GM23338 (cell line): Measurements from ENCODE around the gene GPD1L. TPM values are rescaled to one million over a fixed set of nuclear protein-coding genes. Genes with fewer than 3 reads are reported as not detected.

Experiments
- ATAC-seq: fragments of 200-7000 bp; cut with Tn5 transposase; 3 replicates; pipeline ENCODE4 v1.9.1; 2020
- DNase-seq: peaks from one replicate; pipeline ENCODE4 v3.0.0-alpha.2; 2015; ENCODE audit warnings: low spot score
- H2AFZ ChIP-seq: fragments of 200-600 bp; sonication (generic); 2 replicates; pipeline ENCODE4 v1.8.0; 2016; ENCODE audit warnings: antibody characterized with exemption, mild to moderate bottlenecking, moderate library complexity
- H3F3A ChIP-seq: fragments of 200-600 bp; sonication (generic); replicated peaks from 2 replicates; pipeline ENCODE4 v1.8.0; 2017; ENCODE audit warnings: antibody characterized with exemption, mixed run types, low read depth
- H3K27ac ChIP-seq: fragments of 200-600 bp; sonication (generic); 2 replicates; pipeline ENCODE4 v1.6.1; 2016; ENCODE audit warnings: low read depth
- H3K27me3 ChIP-seq: fragments of 200-600 bp; sonication (generic); 2 replicates; pipeline ENCODE4 v1.8.0; 2016; ENCODE audit warnings: mild to moderate bottlenecking, mixed run types, moderate library complexity; ENCODE audit not compliant: insufficient read depth
- H3K36me3 ChIP-seq: fragments of 200-600 bp; sonication (generic); 2 replicates; pipeline ENCODE4 v1.8.0; 2016; ENCODE audit warnings: mild to moderate bottlenecking; ENCODE audit not compliant: insufficient read depth
- H3K4me1 ChIP-seq: fragments of 200-600 bp; sonication (generic); 2 replicates; pipeline ENCODE4 v1.8.0; 2016; ENCODE audit warnings: mild to moderate bottlenecking, moderate library complexity; ENCODE audit not compliant: insufficient read depth
- H3K4me2 ChIP-seq: fragments of 200-600 bp; sonication (generic); 2 replicates; pipeline ENCODE4 v1.7.1; 2017; ENCODE audit warnings: mixed run types
- H3K4me3 ChIP-seq: fragments of 200-600 bp; sonication (generic); 2 replicates; pipeline ENCODE4 v1.6.1; 2016; ENCODE audit warnings: mixed run types
- H3K79me2 ChIP-seq: fragments of 200-600 bp; sonication (generic); replicated peaks from 2 replicates; pipeline ENCODE4 v1.8.0; 2017; ENCODE audit warnings: mild to moderate bottlenecking; ENCODE audit not compliant: insufficient read depth
- H3K9me2 ChIP-seq: fragments of 200-600 bp; sonication (generic); 2 replicates; pipeline ENCODE4 v1.8.0; 2017; ENCODE audit not compliant: insufficient read depth
- H4K20me1 ChIP-seq: fragments of 200-600 bp; sonication (generic); replicated peaks from 2 replicates; pipeline ENCODE4 v1.8.0; 2017; ENCODE audit warnings: mild to moderate bottlenecking; ENCODE audit not compliant: insufficient read depth
- H3K27ac Mint-ChIP-seq: 2 replicates; pipeline ENCODE4 v1.8.0; 2020; ENCODE audit warnings: inconsistent platforms, mild to moderate bottlenecking, moderate library complexity, mixed read lengths
- H3K27me3 Mint-ChIP-seq: 3 replicates; pipeline ENCODE4 v1.8.0; 2022; ENCODE audit warnings: low read depth, mild to moderate bottlenecking, moderate library complexity, mixed read lengths, inconsistent platforms; ENCODE audit not compliant: insufficient read depth, poor library complexity
- H3K36me3 Mint-ChIP-seq: 3 replicates; pipeline ENCODE4 v1.8.0; 2021; ENCODE audit warnings: low read depth, mild to moderate bottlenecking, inconsistent platforms, moderate library complexity, mixed read lengths
- H3K4me1 Mint-ChIP-seq: 3 replicates; pipeline ENCODE4 v1.8.0; 2020; ENCODE audit warnings: mild to moderate bottlenecking, inconsistent platforms, mixed read lengths
- H3K4me3 Mint-ChIP-seq: 3 replicates; pipeline ENCODE4 v1.8.0; 2021; ENCODE audit warnings: moderate library complexity, mild to moderate bottlenecking, inconsistent platforms, mixed read lengths
- H3K9me3 Mint-ChIP-seq: 3 replicates; pipeline ENCODE4 v1.8.0; 2020; ENCODE audit warnings: moderate library complexity, mild to moderate bottlenecking, inconsistent platforms, mixed read lengths
- CREB1 ChIP-seq: fragments of 250-450 bp; sonication (Bioruptor Pico); IDR thresholded peaks from 2 replicates; pipeline ENCODE4 v1.5.0; 2020; ENCODE audit warnings: low read depth, mild to moderate bottlenecking, moderate library complexity
- NANOG ChIP-seq: IDR thresholded peaks from 2 replicates; pipeline ENCODE4 v1.6.1; 2016; ENCODE audit warnings: antibody characterized with exemption, borderline replicate concordance
- STAT1 ChIP-seq: IDR thresholded peaks from one replicate; pipeline ENCODE4 v1.6.1; 2016; ENCODE audit warnings: antibody characterized with exemption; ENCODE audit not compliant: unreplicated experiment
- ZNF114 ChIP-seq: fragments of 250-450 bp; sonication (Bioruptor Pico); IDR thresholded peaks from 2 replicates; pipeline ENCODE4 v1.5.0; 2020; ENCODE audit warnings: mild to moderate bottlenecking, moderate library complexity
- ZNF331 ChIP-seq: fragments of 250-450 bp; sonication (Bioruptor Pico); IDR thresholded peaks from 2 replicates; pipeline ENCODE4 v1.5.0; 2020; ENCODE audit warnings: low read depth, mild to moderate bottlenecking, moderate library complexity
- polyA plus RNA-seq: library from polyadenylated mRNA; unstranded; fragments of >200 nt; fragmentation: Nextera tagmentation; extraction: Ambion mirVana; gene quantifications from 2 replicates; pipeline ENCODE4 v1.2.1, GENCODE V29; 2016
- total RNA-seq: library from RNA; depleted of rRNA; stranded (reverse); fragments of >200 nt; shearing (Covaris generic); gene quantifications from 2 replicates; pipeline ENCODE4 v1.2.3, GENCODE V29; 2014
- TF ChIP-seq, protein P1 (sequence below): fragments of 250-450 bp; sonication (Bioruptor Pico); IDR thresholded peaks from 2 replicates; pipeline ENCODE4 v1.5.0; 2020; ENCODE audit warnings: mild to moderate bottlenecking, moderate library complexity
- TF ChIP-seq, protein P2 (sequence below): IDR thresholded peaks from one replicate; pipeline ENCODE4 v1.6.1; 2018; ENCODE audit warnings: antibody characterized with exemption; ENCODE audit not compliant: unreplicated experiment
- TF ChIP-seq, protein P3 (sequence below), 2 experiments: fragments of 200-600 bp in 1 of 2; sonication (generic) in 1 of 2; conservative IDR thresholded peaks; 2 replicates each; pipeline versions ENCODE4 v1.5.1 to v1.6.1; 2016 to 2017; ENCODE audit warnings: antibody characterized with exemption in 2 of 2, low read depth in 2 of 2, mild to moderate bottlenecking in 2 of 2, moderate library complexity in 1 of 2

Gene GPD1L
- total and polyA plus RNA-seq, 2 experiments from 2014 or later = 2.0 to 6.4 TPM

DNA sequence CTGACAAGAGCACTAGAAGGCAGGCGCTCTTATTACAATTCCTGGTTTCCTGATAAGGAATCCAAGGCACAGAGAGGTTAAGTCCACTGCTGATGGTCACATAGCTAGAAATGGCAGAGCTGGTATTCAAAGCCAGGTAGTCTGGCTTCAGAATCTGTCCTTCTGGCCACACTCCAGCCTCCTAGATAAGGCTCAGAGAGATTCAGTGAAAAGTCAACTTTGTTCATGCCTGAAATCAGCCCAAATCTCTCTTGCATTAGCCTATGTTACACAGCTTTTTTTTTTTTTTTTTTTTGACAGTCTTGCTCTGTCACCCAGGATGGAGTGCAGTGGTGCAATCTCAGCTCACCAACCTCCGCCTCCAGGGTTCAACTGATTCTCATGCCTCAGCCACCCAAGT is 110.9 kb downstream of the GPD1L start:
- ATAC-seq (no peak), DNase-seq (no peak)
- Mint-ChIP-seq H3K4me3 (no peak overlapping the region), H3K4me1 (no peaks in the 10 kb centered on the region), H3K9me3 (no peaks in the 10 kb centered on the region), H3K27ac (no peak overlapping the region), H3K27me3 (no peaks in the 10 kb centered on the region), H3K36me3 (no peaks in the 10 kb centered on the region)
- Histone ChIP-seq H3K4me2 (no peak overlapping the region), H3K79me2 (no peaks in the 10 kb centered on the region), H3K36me3 (no peaks in the 10 kb centered on the region), H3K4me3 (no peak overlapping the region), H3K4me1 (no peaks in the 10 kb centered on the region), H3K27ac (no peak overlapping the region), H3F3A (no peaks in the 10 kb centered on the region), H4K20me1 (no peaks in the 10 kb centered on the region), H3K9me2 (peaks cover 12% of the 10 kb centered on the region), H2AFZ (no peak overlapping the region), H3K27me3 (no peaks in the 10 kb centered on the region)
- TF ChIP-seq, protein P1, sequence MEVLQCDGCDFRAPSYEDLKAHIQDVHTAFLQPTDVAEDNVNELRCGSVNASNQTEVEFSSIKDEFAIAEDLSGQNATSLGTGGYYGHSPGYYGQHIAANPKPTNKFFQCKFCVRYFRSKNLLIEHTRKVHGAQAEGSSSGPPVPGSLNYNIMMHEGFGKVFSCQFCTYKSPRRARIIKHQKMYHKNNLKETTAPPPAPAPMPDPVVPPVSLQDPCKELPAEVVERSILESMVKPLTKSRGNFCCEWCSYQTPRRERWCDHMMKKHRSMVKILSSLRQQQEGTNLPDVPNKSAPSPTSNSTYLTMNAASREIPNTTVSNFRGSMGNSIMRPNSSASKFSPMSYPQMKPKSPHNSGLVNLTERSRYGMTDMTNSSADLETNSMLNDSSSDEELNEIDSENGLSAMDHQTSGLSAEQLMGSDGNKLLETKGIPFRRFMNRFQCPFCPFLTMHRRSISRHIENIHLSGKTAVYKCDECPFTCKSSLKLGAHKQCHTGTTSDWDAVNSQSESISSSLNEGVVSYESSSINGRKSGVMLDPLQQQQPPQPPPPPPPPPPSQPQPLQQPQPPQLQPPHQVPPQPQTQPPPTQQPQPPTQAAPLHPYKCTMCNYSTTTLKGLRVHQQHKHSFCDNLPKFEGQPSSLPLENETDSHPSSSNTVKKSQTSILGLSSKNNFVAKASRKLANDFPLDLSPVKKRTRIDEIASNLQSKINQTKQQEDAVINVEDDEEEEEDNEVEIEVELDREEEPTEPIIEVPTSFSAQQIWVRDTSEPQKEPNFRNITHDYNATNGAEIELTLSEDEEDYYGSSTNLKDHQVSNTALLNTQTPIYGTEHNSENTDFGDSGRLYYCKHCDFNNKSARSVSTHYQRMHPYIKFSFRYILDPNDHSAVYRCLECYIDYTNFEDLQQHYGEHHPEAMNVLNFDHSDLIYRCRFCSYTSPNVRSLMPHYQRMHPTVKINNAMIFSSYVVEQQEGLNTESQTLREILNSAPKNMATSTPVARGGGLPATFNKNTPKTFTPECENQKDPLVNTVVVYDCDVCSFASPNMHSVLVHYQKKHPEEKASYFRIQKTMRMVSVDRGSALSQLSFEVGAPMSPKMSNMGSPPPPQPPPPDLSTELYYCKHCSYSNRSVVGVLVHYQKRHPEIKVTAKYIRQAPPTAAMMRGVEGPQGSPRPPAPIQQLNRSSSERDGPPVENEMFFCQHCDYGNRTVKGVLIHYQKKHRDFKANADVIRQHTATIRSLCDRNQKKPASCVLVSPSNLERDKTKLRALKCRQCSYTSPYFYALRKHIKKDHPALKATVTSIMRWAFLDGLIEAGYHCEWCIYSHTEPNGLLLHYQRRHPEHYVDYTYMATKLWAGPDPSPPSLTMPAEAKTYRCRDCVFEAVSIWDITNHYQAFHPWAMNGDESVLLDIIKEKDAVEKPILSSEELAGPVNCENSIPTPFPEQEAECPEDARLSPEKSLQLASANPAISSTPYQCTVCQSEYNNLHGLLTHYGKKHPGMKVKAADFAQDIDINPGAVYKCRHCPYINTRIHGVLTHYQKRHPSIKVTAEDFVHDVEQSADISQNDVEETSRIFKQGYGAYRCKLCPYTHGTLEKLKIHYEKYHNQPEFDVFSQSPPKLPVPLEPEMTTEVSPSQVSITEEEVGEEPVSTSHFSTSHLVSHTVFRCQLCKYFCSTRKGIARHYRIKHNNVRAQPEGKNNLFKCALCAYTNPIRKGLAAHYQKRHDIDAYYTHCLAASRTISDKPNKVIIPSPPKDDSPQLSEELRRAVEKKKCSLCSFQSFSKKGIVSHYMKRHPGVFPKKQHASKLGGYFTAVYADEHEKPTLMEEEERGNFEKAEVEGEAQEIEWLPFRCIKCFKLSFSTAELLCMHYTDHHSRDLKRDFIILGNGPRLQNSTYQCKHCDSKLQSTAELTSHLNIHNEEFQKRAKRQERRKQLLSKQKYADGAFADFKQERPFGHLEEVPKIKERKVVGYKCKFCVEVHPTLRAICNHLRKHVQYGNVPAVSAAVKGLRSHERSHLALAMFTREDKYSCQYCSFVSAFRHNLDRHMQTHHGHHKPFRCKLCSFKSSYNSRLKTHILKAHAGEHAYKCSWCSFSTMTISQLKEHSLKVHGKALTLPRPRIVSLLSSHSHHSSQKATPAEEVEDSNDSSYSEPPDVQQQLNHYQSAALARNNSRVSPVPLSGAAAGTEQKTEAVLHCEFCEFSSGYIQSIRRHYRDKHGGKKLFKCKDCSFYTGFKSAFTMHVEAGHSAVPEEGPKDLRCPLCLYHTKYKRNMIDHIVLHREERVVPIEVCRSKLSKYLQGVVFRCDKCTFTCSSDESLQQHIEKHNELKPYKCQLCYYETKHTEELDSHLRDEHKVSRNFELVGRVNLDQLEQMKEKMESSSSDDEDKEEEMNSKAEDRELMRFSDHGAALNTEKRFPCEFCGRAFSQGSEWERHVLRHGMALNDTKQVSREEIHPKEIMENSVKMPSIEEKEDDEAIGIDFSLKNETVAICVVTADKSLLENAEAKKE (CRISPR knock-in tag) = no peak
- no peak for TF ChIP-seq STAT1
- no peak for TF ChIP-seq ZNF114 (CRISPR knock-in tag)
- TF ChIP-seq ZNF331 (CRISPR knock-in tag) = no peak
- TF ChIP-seq, protein P2, sequence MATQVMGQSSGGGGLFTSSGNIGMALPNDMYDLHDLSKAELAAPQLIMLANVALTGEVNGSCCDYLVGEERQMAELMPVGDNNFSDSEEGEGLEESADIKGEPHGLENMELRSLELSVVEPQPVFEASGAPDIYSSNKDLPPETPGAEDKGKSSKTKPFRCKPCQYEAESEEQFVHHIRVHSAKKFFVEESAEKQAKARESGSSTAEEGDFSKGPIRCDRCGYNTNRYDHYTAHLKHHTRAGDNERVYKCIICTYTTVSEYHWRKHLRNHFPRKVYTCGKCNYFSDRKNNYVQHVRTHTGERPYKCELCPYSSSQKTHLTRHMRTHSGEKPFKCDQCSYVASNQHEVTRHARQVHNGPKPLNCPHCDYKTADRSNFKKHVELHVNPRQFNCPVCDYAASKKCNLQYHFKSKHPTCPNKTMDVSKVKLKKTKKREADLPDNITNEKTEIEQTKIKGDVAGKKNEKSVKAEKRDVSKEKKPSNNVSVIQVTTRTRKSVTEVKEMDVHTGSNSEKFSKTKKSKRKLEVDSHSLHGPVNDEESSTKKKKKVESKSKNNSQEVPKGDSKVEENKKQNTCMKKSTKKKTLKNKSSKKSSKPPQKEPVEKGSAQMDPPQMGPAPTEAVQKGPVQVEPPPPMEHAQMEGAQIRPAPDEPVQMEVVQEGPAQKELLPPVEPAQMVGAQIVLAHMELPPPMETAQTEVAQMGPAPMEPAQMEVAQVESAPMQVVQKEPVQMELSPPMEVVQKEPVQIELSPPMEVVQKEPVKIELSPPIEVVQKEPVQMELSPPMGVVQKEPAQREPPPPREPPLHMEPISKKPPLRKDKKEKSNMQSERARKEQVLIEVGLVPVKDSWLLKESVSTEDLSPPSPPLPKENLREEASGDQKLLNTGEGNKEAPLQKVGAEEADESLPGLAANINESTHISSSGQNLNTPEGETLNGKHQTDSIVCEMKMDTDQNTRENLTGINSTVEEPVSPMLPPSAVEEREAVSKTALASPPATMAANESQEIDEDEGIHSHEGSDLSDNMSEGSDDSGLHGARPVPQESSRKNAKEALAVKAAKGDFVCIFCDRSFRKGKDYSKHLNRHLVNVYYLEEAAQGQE = no peak
- no peak for TF ChIP-seq CREB1 (CRISPR knock-in tag)
- TF ChIP-seq, protein P3, sequence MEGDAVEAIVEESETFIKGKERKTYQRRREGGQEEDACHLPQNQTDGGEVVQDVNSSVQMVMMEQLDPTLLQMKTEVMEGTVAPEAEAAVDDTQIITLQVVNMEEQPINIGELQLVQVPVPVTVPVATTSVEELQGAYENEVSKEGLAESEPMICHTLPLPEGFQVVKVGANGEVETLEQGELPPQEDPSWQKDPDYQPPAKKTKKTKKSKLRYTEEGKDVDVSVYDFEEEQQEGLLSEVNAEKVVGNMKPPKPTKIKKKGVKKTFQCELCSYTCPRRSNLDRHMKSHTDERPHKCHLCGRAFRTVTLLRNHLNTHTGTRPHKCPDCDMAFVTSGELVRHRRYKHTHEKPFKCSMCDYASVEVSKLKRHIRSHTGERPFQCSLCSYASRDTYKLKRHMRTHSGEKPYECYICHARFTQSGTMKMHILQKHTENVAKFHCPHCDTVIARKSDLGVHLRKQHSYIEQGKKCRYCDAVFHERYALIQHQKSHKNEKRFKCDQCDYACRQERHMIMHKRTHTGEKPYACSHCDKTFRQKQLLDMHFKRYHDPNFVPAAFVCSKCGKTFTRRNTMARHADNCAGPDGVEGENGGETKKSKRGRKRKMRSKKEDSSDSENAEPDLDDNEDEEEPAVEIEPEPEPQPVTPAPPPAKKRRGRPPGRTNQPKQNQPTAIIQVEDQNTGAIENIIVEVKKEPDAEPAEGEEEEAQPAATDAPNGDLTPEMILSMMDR (conservative IDR thresholded peaks at IDR 0.05; ENCODE audit: low read depth in 2 of 2) = no peak
- TF ChIP-seq NANOG = no peak
